Measurements from ENCODE around the gene PLXNA3.
A peak's percentile ranks its signal among the peaks of the same experiment; 100 is the strongest.

Gene PLXNA3

DNA sequence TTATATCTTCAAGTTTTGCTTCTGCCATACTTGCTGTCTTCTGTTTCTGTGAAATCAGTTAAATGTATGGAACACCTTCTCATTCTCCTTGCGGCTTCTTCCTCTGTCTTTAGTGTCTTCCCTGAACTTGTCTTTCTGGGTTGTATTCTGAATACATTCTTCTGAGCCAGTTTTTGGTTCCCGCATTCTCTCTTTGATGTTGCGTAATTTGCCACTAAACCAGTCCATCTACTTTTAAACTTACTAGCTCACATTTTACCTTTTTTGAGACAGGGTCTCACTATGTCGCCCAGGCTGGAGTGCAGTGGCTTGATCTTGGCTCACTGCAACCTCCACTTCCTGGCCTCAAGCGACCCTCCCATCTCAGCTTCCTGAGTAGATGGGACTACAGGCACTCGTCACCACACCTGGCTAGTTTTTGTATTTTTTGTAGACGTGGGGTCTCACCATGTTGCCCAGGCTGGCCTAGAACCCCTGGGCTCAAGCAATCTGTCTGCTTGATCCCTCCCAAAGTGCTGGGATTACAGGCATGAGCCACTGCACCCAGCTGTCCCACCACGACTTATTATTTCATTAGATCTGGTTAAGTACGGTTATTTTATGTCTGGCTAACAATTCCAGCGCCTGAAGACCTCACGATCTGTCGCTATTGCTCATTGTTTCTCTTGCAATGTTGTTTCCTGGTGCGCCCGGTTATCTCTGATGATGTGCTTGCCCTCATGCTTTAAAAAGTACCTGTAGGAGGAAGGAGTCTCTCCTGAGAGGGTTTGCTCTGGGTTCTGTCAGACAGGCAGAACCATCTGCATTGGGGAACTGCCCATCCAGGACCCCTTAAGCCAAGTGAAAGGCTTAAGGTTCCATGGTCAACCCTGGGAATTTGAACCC is 67.8 kb downstream of the PLXNA3 start:
- no peak overlapping the region for H3K9ac ChIP-seq (ENCODE audit: insufficient read length)
- no peaks in the 10 kb centered on the region for H3K36me3 ChIP-seq (ENCODE audit: insufficient read depth, low read length)
- no peak overlapping the region for H3K4me3 ChIP-seq
- TF ChIP-seq EZH2 (IDR thresholded peaks at IDR 0.05): no peak
- no peak for TF ChIP-seq POLR2AphosphoS5 (IDR thresholded peaks at IDR 0.05; ENCODE audit: borderline replicate concordance, low read depth, low read length)
- TF ChIP-seq FOXP2 (optimal IDR thresholded peaks at IDR 0.05; ENCODE audit: control extremely low read depth, extremely low read length, insufficient read depth): no peak
- DNase-seq (ENCODE audit: low read depth, low spot score): no peak
- H3K9me3 ChIP-seq (ENCODE audit: low read depth, low read length): no peaks in the 10 kb centered on the region
- no peak overlapping the region for H3K27ac ChIP-seq

DNA sequence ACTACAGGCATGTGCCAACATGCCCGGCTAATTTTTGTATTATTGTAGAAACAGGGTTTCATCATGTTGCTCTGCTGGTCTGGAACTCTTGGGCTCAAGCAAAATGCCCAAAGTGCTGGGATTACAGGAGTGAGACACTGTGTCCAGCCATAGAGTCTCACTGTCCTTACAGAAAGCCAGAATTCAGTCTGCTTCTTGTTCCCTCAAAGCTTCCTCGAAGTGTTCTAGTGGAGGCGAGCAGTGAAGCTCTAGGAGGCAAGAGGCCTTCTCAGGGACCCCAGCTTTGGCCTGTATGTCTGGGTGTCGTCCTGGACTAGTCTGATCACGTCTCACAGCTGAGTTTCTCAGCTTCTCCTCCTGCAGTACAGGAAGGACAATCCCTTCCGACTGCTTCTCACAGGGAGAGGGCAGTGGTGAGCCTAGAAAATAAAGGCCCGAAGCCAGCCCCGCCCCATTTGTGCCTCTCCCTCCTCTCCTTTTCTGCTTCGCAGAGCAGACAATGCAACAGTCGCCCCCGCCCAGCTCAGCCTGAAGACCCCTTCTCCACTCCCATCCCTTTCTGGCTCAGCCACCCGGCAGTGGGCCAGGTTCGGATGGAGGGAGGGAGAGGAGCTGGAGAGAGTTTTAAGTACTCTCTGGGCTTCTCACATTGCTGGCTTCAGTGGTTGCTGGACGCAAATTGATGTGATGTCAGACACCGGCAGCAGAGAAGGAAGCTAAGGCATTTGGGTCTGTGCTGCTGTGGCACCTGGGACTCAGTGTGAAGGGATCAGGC is 69.0 kb downstream of the PLXNA3 start:
- H3K27ac ChIP-seq: no peak overlapping the region
- TF ChIP-seq FOXP2 (optimal IDR thresholded peaks at IDR 0.05; ENCODE audit: control extremely low read depth, extremely low read length, insufficient read depth): no peak
- TF ChIP-seq POLR2AphosphoS5 (IDR thresholded peaks at IDR 0.05; ENCODE audit: borderline replicate concordance, low read depth, low read length): no peak
- TF ChIP-seq EZH2 (IDR thresholded peaks at IDR 0.05): no peak
- no peaks in the 10 kb centered on the region for H3K36me3 ChIP-seq (ENCODE audit: insufficient read depth, low read length)
- H3K9me3 ChIP-seq (ENCODE audit: low read depth, low read length): no peaks in the 10 kb centered on the region
- H3K4me3 ChIP-seq: peak overlapping the region; percentile 36; the same call in 1 of the 2 replicates
- H3K9ac ChIP-seq (ENCODE audit: insufficient read length): no peak overlapping the region
- DNase-seq (ENCODE audit: low read depth, low spot score): no peak

Data from SK-N-MC (cell line).